ENCODE data around the gene G3BP1. TPM values are rescaled to one million over a fixed set of nuclear protein-coding genes. Genes with fewer than 3 reads are reported as not detected.

G3BP1 gene
- total and polyA plus RNA-seq, 9 of the 15 experiments (the other 6 are each of a cell fraction or from before 2014, with no cell fraction given): 54.7 to 264 (median 105) TPM

DNA sequence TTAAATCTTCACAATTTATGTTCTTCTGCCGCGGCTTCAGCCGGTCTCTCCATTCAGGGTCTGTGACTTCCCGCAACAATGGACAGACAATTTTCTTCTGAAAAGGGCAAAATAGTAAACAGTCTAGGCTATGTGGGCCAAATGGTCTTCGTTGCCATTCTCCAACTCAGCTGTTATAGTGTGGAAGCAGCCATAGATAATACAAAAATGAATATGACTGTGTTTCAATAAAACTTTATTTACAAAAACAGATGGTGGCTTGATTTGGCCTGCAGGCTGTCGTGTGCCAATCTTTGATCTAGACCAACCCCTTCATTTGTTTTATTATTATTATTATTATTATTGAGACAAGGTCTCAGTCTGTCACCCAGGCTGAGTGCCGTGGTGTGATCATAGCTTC is 41.4 kb upstream of the G3BP1 start:
- DNase-seq (ENCODE audit: extremely low read depth in 1 of 4, low spot score in 3 of 4) (no peak), FAIRE-seq (no peak), ATAC-seq (no peak)
- H3K27ac ChIP-seq (ENCODE audit: extremely low read depth, low read depth, low read length): no peak overlapping the region
- no peak overlapping the region for H2AFZ ChIP-seq (ENCODE audit: low read depth, low read length)
- no TSS peak for BruUV-seq (replicated peaks)
- no peak for TF ChIP-seq RAD51 (IDR thresholded peaks at IDR 0.05; ENCODE audit: borderline replicate concordance, low read depth)
- no peak for TF ChIP-seq NCOA1 (IDR thresholded peaks at IDR 0.05; ENCODE audit: low read depth)
- TF ChIP-seq, protein P1, sequence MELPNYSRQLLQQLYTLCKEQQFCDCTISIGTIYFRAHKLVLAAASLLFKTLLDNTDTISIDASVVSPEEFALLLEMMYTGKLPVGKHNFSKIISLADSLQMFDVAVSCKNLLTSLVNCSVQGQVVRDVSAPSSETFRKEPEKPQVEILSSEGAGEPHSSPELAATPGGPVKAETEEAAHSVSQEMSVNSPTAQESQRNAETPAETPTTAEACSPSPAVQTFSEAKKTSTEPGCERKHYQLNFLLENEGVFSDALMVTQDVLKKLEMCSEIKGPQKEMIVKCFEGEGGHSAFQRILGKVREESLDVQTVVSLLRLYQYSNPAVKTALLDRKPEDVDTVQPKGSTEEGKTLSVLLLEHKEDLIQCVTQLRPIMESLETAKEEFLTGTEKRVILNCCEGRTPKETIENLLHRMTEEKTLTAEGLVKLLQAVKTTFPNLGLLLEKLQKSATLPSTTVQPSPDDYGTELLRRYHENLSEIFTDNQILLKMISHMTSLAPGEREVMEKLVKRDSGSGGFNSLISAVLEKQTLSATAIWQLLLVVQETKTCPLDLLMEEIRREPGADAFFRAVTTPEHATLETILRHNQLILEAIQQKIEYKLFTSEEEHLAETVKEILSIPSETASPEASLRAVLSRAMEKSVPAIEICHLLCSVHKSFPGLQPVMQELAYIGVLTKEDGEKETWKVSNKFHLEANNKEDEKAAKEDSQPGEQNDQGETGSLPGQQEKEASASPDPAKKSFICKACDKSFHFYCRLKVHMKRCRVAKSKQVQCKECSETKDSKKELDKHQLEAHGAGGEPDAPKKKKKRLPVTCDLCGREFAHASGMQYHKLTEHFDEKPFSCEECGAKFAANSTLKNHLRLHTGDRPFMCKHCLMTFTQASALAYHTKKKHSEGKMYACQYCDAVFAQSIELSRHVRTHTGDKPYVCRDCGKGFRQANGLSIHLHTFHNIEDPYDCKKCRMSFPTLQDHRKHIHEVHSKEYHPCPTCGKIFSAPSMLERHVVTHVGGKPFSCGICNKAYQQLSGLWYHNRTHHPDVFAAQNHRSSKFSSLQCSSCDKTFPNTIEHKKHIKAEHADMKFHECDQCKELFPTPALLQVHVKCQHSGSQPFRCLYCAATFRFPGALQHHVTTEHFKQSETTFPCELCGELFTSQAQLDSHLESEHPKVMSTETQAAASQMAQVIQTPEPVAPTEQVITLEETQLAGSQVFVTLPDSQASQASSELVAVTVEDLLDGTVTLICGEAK (IDR thresholded peaks at IDR 0.05): peak; percentile 81
- TF ChIP-seq, protein P1 (CRISPR knock-in tag; IDR thresholded peaks at IDR 0.05): peak; percentile 74
- H3K4me3 ChIP-seq: no peak overlapping the region
- H3K79me2 ChIP-seq (ENCODE audit: control insufficient read depth, insufficient read depth, low read length): no peaks in the 10 kb centered on the region
- CTCF ChIA-PET (ENCODE audit: low intra/inter-chr PET ratio): no interaction called here
- in situ Hi-C loops (cut with MboI) (no loop called here), intact Hi-C loops (cut with micrococcal nuclease) (no loop called here)
- no peak overlapping the region for H3K4me2 ChIP-seq (ENCODE audit: insufficient read depth, low read length)
- WGBS (ENCODE audit: insufficient coverage, low coverage, missing lambda C conversion rate): 74% methylated on average over 7 of the region's 7 CpGs
- POLR2A ChIA-PET: interaction anchor here (0.5 to 0.8 kb wide), 3 partner anchors 13 to 652 kb away, joined by 3 to 4 read pairs (median 4); no protein-coding TSS in a partner anchor
- no peaks in the 10 kb centered on the region; the same call in 2 of the 3 replicates for H3K36me3 ChIP-seq (ENCODE audit: control insufficient read depth, insufficient read depth, low read length)
- no peaks in the 10 kb centered on the region for H3K9me3 ChIP-seq (replicated peaks; ENCODE audit: control insufficient read depth, insufficient read depth, low read depth, low read length)
- no peaks in the 10 kb centered on the region for H3K9me1 ChIP-seq (ENCODE audit: control insufficient read depth, insufficient read depth, low read length)
- no peaks in the 10 kb centered on the region for H4K20me1 ChIP-seq (replicated peaks; ENCODE audit: control insufficient read depth, insufficient read depth, low read length)
- H3K4me1 ChIP-seq (replicated peaks in 1 of 2; ENCODE audit: control insufficient read depth in 2 of 2, insufficient read depth in 2 of 2, low read length in 2 of 2): peaks cover 7% of the 10 kb centered on the region in 2 experiments; a peak in 4 of 5 replicates
- no peaks in the 10 kb centered on the region for H3K27me3 ChIP-seq (ENCODE audit: control insufficient read depth in 2 of 2, insufficient read depth in 2 of 2, low read length in 2 of 2)
- H3K9ac ChIP-seq (ENCODE audit: insufficient read depth in 1 of 2, low read depth in 2 of 2, low read length in 2 of 2): no peak overlapping the region

All from K562 (cell line).